HCT116 (cell line): ENCODE results near the gene KLHDC4. TPM values are rescaled to one million over a fixed set of nuclear protein-coding genes. Genes with fewer than 3 reads are reported as not detected.

ENCODE experiments used
- ATAC-seq: fragments of 200-7000 bp; cut with Tn5 transposase; 2 replicates; pipeline ENCODE4 v1.9.1; 2020; ENCODE audit warnings: mild to moderate bottlenecking, moderate library complexity
- BruUV-seq: library from RNA; stranded (reverse); fragments of 400-500 nt; replicated peaks from 2 replicates; lab custom pipeline; 2021; lab: Mats Ljungman, UMichigan
- CTCF ChIA-PET: fragments of 300-600 bp; sonication (Branson Sonifier 250); formaldehyde crosslinking; loops from one replicate; lab custom pipeline; 2021; ENCODE audit warnings: antibody characterized with exemption; lab: Charles Lee
- POLR2A ChIA-PET: fragments of 300-600, 350-600 bp; sonication (Branson Sonifier 250); formaldehyde crosslinking; loops from one replicate; lab custom pipeline; 2021; ENCODE audit warnings: antibody characterized with exemption; lab: Charles Lee
- RAD21 ChIA-PET, 2 experiments: fragments of 300-600 bp; sonication (Branson Sonifier 250); formaldehyde crosslinking; loops; one replicate each; lab custom pipeline; 2023; ENCODE audit warnings: low total read pairs in 2 of 2; ENCODE audit not compliant: uncharacterized antibody in 2 of 2, unreplicated experiment in 2 of 2, low non-redundant PET in 1 of 2; lab: Charles Lee
- DNase-seq: peaks from one replicate; pipeline ENCODE4 v3.0.0-alpha.2; 2010; ENCODE audit warnings: low read depth, low spot score
- H2AFZ ChIP-seq: fragments of 200-600 bp; shearing (Covaris generic), sonication (generic); 2 replicates; pipeline ENCODE4 v1.6.1; 2017; ENCODE audit warnings: low read depth, mixed run types, mixed read lengths, antibody characterized with exemption, low read length; ENCODE audit not compliant: poor library complexity, severe bottlenecking
- H3K27ac ChIP-seq: 2 replicates; pipeline ENCODE4 v1.5.1; 2012; ENCODE audit warnings: low read depth, low read length
- H3K27me3 ChIP-seq: fragments of 200-600 bp; sonication (generic); 2 replicates; pipeline ENCODE4 v1.6.1; 2016; ENCODE audit warnings: mixed run types, low read length, mixed read lengths; ENCODE audit not compliant: insufficient read depth
- H3K36me3 ChIP-seq, 2 experiments: fragments of 200-500 bp in 1 of 2; fragments of 200-600 bp in 1 of 2; sonication (Bioruptor generic) in 1 of 2; sonication (generic) in 1 of 2; 2 replicates each; pipeline versions ENCODE4 v1.5.1 to v1.6.1; 2014 to 2016; ENCODE audit warnings: low read length in 2 of 2, inconsistent platforms in 1 of 2, mixed read lengths in 1 of 2, mixed run types in 1 of 2; ENCODE audit not compliant: insufficient read depth in 2 of 2, control insufficient read depth in 1 of 2
- H3K4me1 ChIP-seq, 2 experiments: fragments of 200-600 bp in 1 of 2; sonication (generic) in 1 of 2; 2 replicates each; pipeline versions ENCODE4 v1.5.1 to v1.6.1; 2012 to 2017; ENCODE audit warnings: low read length in 2 of 2, inconsistent platforms in 1 of 2, mild to moderate bottlenecking in 1 of 2, mixed read lengths in 1 of 2, mixed run types in 1 of 2, moderate library complexity in 1 of 2; ENCODE audit not compliant: insufficient read depth in 2 of 2, control insufficient read depth in 1 of 2
- H3K4me2 ChIP-seq: fragments of 200-600 bp; sonication (generic); 2 replicates; pipeline ENCODE4 v1.6.1; 2017; ENCODE audit warnings: mixed run types, low read length, mixed read lengths
- H3K4me3 ChIP-seq, 2 experiments: fragments of 200-600 bp in 1 of 2; sonication (generic) in 1 of 2; replicated peaks in 1 of 2; 2 replicates each; pipeline ENCODE4 v1.5.1; 2011 to 2016; ENCODE audit warnings: low read length in 2 of 2, control low read depth in 1 of 2, low read depth in 1 of 2, mild to moderate bottlenecking in 1 of 2, mixed read lengths in 1 of 2, mixed run types in 1 of 2
- H3K79me2 ChIP-seq: fragments of 200-600 bp; sonication (generic); 2 replicates; pipeline ENCODE4 v1.6.1; 2017; ENCODE audit warnings: mild to moderate bottlenecking, mixed run types, low read length, moderate library complexity, mixed read lengths; ENCODE audit not compliant: insufficient read depth
- H3K9ac ChIP-seq: fragments of 200-600 bp; sonication (generic); 2 replicates; pipeline ENCODE4 v1.6.1; 2016; ENCODE audit warnings: low read length, mixed read lengths
- H3K9me2 ChIP-seq: fragments of 200-600 bp; sonication (generic), shearing (Covaris generic); 2 replicates; pipeline ENCODE4 v1.6.1; 2017; ENCODE audit warnings: mixed run types, mild to moderate bottlenecking, moderate library complexity; ENCODE audit not compliant: insufficient read depth
- H3K9me3 ChIP-seq, 2 experiments: fragments of 200-500 bp in 1 of 2; fragments of 200-600 bp in 1 of 2; sonication (Bioruptor generic) in 1 of 2; sonication (generic) in 1 of 2; 2 replicates each; pipeline ENCODE4 v1.6.1; 2014 to 2017; ENCODE audit warnings: low read length in 2 of 2, mixed read lengths in 2 of 2, inconsistent platforms in 1 of 2, low read depth in 1 of 2, mild to moderate bottlenecking in 1 of 2, mixed run types in 1 of 2, moderate library complexity in 1 of 2; ENCODE audit not compliant: control insufficient read depth in 1 of 2, insufficient read depth in 1 of 2
- H4K20me1 ChIP-seq: fragments of 200-600 bp; sonication (generic), shearing (Covaris generic); 2 replicates; pipeline ENCODE4 v1.6.1; 2017; ENCODE audit warnings: mixed run types, mild to moderate bottlenecking, moderate library complexity; ENCODE audit not compliant: insufficient read depth
- EGR1 ChIP-seq: IDR thresholded peaks from 2 replicates; pipeline ENCODE4 v1.6.1; 2012; ENCODE audit warnings: low read depth
- ELF1 ChIP-seq: IDR thresholded peaks from 2 replicates; pipeline ENCODE4 v1.6.1; 2012; ENCODE audit warnings: low read depth, borderline replicate concordance
- EZH2phosphoT487 ChIP-seq: fragments of 200-600 bp; IDR thresholded peaks from 2 replicates; pipeline ENCODE4 v1.6.1; 2018; ENCODE audit warnings: antibody characterized with exemption, borderline replicate concordance
- RAD21 ChIP-seq: IDR thresholded peaks from 2 replicates; pipeline ENCODE4 v1.6.1; 2012; ENCODE audit warnings: low read depth, mild to moderate bottlenecking
- intact Hi-C: fragments of 100-400 bp; cut with micrococcal nuclease; formaldehyde crosslinking; loops from 2 replicates; pipeline ENCODE4 v1.10.0; 2022
- total RNA-seq: library from RNA; stranded (reverse); gene quantifications from one replicate; pipeline ENCODE4 v1.2.1, GENCODE V29; 2021; ENCODE audit not compliant: unreplicated experiment
- TF ChIP-seq, protein P1 (sequence below): IDR thresholded peaks from 2 replicates; pipeline ENCODE4 v1.6.1; 2012
- TF ChIP-seq, protein P2 (sequence below), 3 experiments: fragments of 200-600 bp in 1 of 3; sonication (generic) in 1 of 3; IDR thresholded peaks in 2 of 3; conservative IDR thresholded peaks in 1 of 3; 2 replicates each; pipeline ENCODE4 v1.5.1; 2012 to 2017; ENCODE audit warnings: low read depth in 2 of 3, low read length in 2 of 3, antibody characterized with exemption in 1 of 3, borderline replicate concordance in 1 of 3, control low read depth in 1 of 3, mild to moderate bottlenecking in 1 of 3, mixed read lengths in 1 of 3, mixed run types in 1 of 3, moderate library complexity in 1 of 3; ENCODE audit not compliant: insufficient read depth in 1 of 3
- TF ChIP-seq, protein P3 (sequence below): IDR thresholded peaks from 2 replicates; pipeline ENCODE4 v1.6.1; 2012
- TF ChIP-seq, protein P4 (sequence below): IDR thresholded peaks from 2 replicates; pipeline ENCODE4 v1.6.1; 2011; ENCODE audit warnings: mild to moderate bottlenecking, low read length, moderate library complexity; ENCODE audit not compliant: insufficient replicate concordance; ENCODE audit errors: extremely low read depth

Gene KLHDC4
- total RNA-seq, 1 experiment from 2014 or later = 107 TPM

DNA sequence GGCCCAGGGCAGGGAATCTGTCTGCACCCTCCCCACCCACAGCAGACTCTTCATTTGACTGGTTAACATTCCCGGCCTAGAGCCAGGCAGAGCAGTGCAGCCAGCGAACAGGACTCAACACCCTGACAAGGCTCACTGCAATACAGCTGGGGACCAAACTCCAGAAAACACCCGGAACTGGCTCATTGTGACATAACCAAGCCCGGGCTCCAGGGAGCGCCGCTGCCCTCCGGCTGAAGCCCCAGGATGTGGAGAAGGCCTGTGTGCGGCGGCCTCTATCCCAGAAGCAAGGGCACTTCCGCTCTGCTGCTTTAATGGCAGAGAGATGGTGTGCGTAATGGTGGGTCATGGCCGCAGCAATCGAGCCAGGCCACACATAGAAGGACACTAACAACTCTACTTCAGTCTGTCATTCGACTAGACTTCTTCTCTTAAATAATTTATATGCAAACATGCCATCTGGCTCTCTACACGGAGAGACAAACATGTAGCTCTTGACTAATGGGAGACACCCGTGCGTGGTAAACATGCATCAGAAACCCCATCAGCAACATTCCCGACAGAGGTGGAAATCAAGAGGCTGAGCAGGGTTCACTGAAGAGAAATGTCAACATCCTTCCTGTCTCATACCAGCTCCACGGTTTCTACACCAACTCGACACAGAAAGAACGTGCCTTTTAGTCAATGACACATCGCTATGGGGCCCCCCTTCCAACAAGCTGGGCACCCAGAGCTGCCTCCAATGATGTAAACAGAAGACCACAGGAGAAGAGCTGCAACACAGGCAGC lies 18.0 kb downstream of the KLHDC4 start:
- H3K79me2 ChIP-seq = peaks cover 93% of the 10 kb centered on the region
- H2AFZ ChIP-seq = no peak overlapping the region
- no peak for DNase-seq
- ChIA-PET CTCF (interaction anchor here (1.9 kb wide), 1 partner anchor 22 kb away, joined by 8 read pairs; no protein-coding TSS in a partner anchor), RAD21 (no interaction called here), POLR2A (no interaction called here)
- no peak overlapping the region for H3K4me3 ChIP-seq
- no peaks in the 10 kb centered on the region for H3K9me3 ChIP-seq
- intact Hi-C loops = no loop called here
- peaks cover 11% of the 10 kb centered on the region; the same call in 1 of the 2 replicates for H4K20me1 ChIP-seq
- no peak; the same call in 1 of the 2 replicates for ATAC-seq
- peaks cover 52 to 62% of the 10 kb centered on the region in 2 experiments for H3K36me3 ChIP-seq
- H3K4me1 ChIP-seq = 0 out of 4 replicates have a peak, but pooled peaks cover 0 to 2% of the 10 kb centered on the region in 2 experiments
- no peak overlapping the region for H3K27ac ChIP-seq
- no TSS peak for BruUV-seq
- no peaks in the 10 kb centered on the region for H3K9me2 ChIP-seq
- H3K27me3 ChIP-seq = no peaks in the 10 kb centered on the region
- H3K4me2 ChIP-seq = no peak overlapping the region
- no peak overlapping the region for H3K9ac ChIP-seq
- TF ChIP-seq, protein P1, sequence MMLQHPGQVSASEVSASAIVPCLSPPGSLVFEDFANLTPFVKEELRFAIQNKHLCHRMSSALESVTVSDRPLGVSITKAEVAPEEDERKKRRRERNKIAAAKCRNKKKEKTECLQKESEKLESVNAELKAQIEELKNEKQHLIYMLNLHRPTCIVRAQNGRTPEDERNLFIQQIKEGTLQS = no peak
- TF ChIP-seq, protein P2, sequence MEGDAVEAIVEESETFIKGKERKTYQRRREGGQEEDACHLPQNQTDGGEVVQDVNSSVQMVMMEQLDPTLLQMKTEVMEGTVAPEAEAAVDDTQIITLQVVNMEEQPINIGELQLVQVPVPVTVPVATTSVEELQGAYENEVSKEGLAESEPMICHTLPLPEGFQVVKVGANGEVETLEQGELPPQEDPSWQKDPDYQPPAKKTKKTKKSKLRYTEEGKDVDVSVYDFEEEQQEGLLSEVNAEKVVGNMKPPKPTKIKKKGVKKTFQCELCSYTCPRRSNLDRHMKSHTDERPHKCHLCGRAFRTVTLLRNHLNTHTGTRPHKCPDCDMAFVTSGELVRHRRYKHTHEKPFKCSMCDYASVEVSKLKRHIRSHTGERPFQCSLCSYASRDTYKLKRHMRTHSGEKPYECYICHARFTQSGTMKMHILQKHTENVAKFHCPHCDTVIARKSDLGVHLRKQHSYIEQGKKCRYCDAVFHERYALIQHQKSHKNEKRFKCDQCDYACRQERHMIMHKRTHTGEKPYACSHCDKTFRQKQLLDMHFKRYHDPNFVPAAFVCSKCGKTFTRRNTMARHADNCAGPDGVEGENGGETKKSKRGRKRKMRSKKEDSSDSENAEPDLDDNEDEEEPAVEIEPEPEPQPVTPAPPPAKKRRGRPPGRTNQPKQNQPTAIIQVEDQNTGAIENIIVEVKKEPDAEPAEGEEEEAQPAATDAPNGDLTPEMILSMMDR (IDR thresholded peaks at IDR 0.05 in 2 of 3, conservative IDR thresholded peaks at IDR 0.05 in 1 of 3; ENCODE audit: borderline replicate concordance in 1 of 3, insufficient read depth in 1 of 3, low read depth in 2 of 3, low read length in 2 of 3) = peak in 1 of 3 experiments; percentile 21; a peak in 2 of 6 replicates
- TF ChIP-seq ELF1 (no peak), RAD21 (peak; percentile 31), EZH2phosphoT487 (no peak), EGR1 (no peak)
- TF ChIP-seq, protein P3, sequence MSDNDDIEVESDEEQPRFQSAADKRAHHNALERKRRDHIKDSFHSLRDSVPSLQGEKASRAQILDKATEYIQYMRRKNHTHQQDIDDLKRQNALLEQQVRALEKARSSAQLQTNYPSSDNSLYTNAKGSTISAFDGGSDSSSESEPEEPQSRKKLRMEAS = no peak
- TF ChIP-seq, protein P4, sequence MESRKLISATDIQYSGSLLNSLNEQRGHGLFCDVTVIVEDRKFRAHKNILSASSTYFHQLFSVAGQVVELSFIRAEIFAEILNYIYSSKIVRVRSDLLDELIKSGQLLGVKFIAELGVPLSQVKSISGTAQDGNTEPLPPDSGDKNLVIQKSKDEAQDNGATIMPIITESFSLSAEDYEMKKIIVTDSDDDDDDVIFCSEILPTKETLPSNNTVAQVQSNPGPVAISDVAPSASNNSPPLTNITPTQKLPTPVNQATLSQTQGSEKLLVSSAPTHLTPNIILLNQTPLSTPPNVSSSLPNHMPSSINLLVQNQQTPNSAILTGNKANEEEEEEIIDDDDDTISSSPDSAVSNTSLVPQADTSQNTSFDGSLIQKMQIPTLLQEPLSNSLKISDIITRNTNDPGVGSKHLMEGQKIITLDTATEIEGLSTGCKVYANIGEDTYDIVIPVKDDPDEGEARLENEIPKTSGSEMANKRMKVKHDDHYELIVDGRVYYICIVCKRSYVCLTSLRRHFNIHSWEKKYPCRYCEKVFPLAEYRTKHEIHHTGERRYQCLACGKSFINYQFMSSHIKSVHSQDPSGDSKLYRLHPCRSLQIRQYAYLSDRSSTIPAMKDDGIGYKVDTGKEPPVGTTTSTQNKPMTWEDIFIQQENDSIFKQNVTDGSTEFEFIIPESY = no peak
